Fibroblast of the aortic adventitia (primary cell): ENCODE data around the gene PDE1C. TPM values are rescaled to one million over a fixed set of nuclear protein-coding genes. Genes with fewer than 3 reads are reported as not detected.

Source experiments
- DNase-seq: peaks from one replicate; pipeline ENCODE4 v3.0.0-alpha.2; 2010; ENCODE audit warnings: low read depth
- H3K4me3 ChIP-seq: 2 replicates; pipeline ENCODE4 v1.5.1; 2011; ENCODE audit warnings: low read depth, mild to moderate bottlenecking, control low read depth, low read length, moderate library complexity
- total RNA-seq: library from RNA; depleted of rRNA; stranded (reverse); fragments of >200 nt; gene quantifications from 2 replicates; pipeline ENCODE4 v1.2.3, GENCODE V29; 2012; ENCODE audit warnings: low replicate concordance
- TF ChIP-seq, protein P1 (sequence below): IDR thresholded peaks from 2 replicates; pipeline ENCODE4 v1.5.1; 2011; ENCODE audit warnings: mild to moderate bottlenecking, low read length, control low read depth, inconsistent platforms; ENCODE audit not compliant: insufficient read depth

Gene PDE1C
- total RNA-seq, 1 donor = 7.4 TPM

DNA sequence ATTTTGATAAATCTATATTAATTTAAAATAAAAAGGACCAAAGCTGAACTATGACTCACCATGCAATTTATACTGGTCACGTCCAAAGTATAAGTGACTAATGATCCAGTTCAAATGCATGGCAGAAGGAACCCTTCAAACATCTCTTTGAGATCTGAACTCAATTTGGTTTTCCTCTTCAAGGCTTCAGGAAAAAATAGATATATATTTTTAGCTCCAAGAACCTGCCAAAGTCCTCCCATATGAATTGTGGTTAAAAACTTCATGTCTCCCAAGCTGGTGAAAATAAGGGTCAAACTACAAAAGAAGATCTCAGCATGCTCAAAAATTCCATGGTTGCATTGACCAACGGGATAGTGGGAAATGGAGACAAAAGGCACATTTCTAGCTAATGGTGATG is 34.6 kb upstream of the PDE1C start:
- TF ChIP-seq, protein P1, sequence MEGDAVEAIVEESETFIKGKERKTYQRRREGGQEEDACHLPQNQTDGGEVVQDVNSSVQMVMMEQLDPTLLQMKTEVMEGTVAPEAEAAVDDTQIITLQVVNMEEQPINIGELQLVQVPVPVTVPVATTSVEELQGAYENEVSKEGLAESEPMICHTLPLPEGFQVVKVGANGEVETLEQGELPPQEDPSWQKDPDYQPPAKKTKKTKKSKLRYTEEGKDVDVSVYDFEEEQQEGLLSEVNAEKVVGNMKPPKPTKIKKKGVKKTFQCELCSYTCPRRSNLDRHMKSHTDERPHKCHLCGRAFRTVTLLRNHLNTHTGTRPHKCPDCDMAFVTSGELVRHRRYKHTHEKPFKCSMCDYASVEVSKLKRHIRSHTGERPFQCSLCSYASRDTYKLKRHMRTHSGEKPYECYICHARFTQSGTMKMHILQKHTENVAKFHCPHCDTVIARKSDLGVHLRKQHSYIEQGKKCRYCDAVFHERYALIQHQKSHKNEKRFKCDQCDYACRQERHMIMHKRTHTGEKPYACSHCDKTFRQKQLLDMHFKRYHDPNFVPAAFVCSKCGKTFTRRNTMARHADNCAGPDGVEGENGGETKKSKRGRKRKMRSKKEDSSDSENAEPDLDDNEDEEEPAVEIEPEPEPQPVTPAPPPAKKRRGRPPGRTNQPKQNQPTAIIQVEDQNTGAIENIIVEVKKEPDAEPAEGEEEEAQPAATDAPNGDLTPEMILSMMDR = no peak
- H3K4me3 ChIP-seq = no peak overlapping the region
- DNase-seq = peak; percentile 36

DNA sequence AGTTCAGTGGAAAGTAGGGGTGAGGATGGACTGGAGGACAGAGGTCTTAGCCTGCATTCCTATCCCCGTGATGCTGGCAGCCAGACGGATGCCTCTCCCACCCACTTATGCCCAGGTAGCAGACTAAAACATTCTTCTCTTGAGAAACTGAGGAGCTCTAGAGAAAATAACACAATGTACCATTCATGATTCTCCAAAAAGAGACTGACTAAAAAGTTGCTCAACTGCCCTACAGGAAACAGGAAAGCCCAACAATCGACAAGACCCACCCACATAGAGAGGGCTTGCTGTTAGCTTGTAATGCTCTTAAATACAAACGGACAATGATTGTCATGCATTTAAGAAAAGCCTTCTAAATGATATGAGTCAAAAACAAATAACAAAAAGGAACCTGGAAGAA is 33.2 kb upstream of the PDE1C start:
- no peak overlapping the region for H3K4me3 ChIP-seq
- no peak for DNase-seq
- TF ChIP-seq, protein P1 = no peak

DNA sequence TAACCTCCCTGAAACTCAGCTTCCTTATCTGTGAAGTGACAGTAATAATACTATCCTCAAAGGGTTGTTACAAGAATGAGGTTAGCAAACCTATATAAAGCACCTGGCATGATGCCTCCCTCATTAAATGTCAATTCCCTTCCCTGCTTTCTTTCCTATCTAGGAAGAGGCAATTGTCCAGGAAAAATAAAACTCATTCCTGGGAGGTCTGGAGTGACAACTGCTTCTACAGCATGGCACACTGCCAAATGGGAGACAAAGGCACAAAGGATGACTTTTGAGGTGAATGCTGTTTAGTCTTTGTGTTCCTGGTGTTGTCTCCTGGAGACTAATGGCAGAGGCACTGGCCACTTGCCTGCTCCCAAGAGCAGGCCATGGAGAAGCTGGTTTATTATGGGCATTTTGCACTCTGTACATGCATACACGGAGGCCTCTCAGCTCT is 32.2 kb upstream of the PDE1C start:
- no peak for DNase-seq
- H3K4me3 ChIP-seq = no peak overlapping the region
- TF ChIP-seq, protein P1 = no peak

DNA sequence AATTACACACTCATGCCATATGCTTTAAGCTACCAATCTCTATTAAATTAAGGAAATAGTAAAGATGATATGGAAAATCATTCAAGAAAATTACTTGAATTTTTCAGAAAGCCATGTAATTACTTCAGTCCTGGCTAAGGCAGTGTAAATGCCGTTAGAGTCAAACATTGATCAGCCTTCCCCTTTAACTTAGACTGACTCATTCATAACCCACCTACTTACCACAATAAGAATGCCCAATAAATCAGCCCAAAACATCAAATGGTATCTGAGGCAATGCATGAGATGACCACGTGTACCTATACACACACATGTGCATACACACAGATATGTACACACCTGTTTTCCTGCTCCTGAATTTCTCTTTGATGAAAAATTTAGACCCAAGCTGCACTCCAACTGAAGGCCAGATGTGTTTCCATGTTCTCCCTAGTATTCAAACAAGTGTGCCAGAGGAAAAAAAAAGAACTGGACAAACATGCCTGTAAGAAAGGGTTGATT is 30.2 kb upstream of the PDE1C start:
- no peak for DNase-seq
- H3K4me3 ChIP-seq = no peak overlapping the region
- TF ChIP-seq, protein P1 = no peak

DNA sequence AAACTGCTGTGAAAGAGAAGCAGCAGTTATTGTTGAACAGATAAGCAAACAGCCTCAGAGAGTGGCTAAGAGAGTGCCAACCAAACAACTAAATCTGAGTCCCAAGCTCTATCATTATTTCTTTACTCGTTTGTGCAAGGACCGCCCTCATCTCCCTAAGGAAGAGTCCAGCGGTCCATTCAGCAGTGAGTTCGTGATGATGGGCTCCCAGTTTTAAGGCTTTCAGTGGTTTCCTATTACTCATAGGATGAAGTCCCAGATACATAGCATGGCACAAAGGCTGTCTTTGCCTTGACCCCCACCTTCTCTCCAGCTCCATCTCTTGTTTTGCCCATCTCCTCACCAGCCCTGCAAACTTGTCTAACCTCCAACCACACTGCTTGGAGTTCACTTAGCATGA is 24.3 kb upstream of the PDE1C start:
- H3K4me3 ChIP-seq = no peak overlapping the region
- TF ChIP-seq, protein P1 = no peak
- DNase-seq = no peak

DNA sequence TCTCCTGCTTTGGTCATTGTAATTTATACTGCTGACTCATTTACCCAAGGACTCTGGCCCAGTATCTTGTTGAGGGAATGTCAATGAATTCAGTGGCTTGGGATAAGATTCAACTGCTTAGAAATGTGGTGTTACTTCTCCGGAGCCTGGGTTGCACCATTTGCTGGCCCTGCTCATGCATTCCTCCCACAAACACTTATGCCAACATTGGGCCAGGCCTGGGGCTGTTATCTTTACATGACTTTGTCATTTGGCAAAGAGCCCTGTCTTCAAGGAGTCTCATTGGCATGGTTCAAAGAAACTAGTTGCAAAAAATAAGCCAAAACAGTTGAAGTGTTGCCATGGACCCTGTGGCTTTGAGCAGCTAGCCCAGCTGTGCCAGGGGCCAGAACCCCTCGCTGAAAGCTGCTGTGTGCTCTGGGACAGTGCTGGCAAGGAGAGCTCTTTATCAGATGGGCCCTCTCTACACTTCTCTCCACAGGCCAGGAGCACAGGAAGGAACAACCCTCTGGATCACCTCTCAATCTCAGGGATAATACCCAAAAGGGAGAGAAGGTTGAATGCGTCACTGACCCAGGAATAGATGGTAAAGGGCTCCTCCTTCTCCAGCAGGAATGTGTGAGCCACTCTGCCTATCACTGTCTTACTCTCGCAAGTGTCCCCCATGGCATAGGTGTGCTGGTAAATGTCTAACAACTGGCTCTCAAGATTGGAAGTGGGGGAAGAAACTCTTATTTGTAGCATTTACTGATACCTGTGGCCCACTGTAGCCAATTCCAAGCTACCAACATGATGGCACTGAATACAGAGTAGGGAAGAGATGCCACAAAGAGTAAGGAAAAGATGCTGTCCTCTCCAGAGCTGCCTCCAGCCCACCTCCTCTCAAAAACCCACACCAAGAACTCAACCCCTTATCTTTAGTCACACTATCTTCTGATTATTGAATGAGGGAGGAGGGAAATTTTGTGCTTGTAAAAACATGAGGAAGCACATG is 23.5 kb upstream of the PDE1C start:
- peak; percentile 100 for DNase-seq
- no peak overlapping the region for H3K4me3 ChIP-seq
- TF ChIP-seq, protein P1 = no peak
